H9 (cell line): ENCODE measurements around the gene SP6. TPM values are rescaled to one million over a fixed set of nuclear protein-coding genes. Genes with fewer than 3 reads are reported as not detected.

ENCODE experiments used
- DNase-seq: peaks from one replicate; pipeline ENCODE4 v3.0.0-alpha.2; 2017
- H2AFZ ChIP-seq: one replicate; pipeline ENCODE4 v1.6.1; 2013; ENCODE audit warnings: mild to moderate bottlenecking, low read length, control low read depth, moderate library complexity
- H2AK5ac ChIP-seq: 2 replicates; pipeline ENCODE4 v1.6.1; 2013; ENCODE audit warnings: low read length, control low read depth, mixed read lengths; ENCODE audit not compliant: insufficient read length
- H2BK120ac ChIP-seq: one replicate; pipeline ENCODE4 v1.6.1; 2013; ENCODE audit warnings: low read depth, mild to moderate bottlenecking, low read length, control low read depth, inconsistent platforms; ENCODE audit not compliant: poor library complexity, severe bottlenecking
- H2BK12ac ChIP-seq: 2 replicates; pipeline ENCODE4 v1.6.1; 2013; ENCODE audit warnings: low read length, control low read depth, mixed read lengths, low read depth; ENCODE audit not compliant: insufficient read length
- H2BK15ac ChIP-seq: 2 replicates; pipeline ENCODE4 v1.6.1; 2013; ENCODE audit warnings: low read depth, low read length, control low read depth
- H2BK20ac ChIP-seq: one replicate; pipeline ENCODE4 v1.6.1; 2013; ENCODE audit warnings: low read depth, mild to moderate bottlenecking, low read length, control low read depth, inconsistent platforms; ENCODE audit not compliant: poor library complexity, severe bottlenecking
- H2BK5ac ChIP-seq: 2 replicates; pipeline ENCODE4 v1.6.1; 2013; ENCODE audit warnings: low read length, control low read depth, mixed read lengths; ENCODE audit not compliant: insufficient read length
- H3K14ac ChIP-seq: 2 replicates; pipeline ENCODE4 v1.6.1; 2013; ENCODE audit warnings: low read length, control low read depth; ENCODE audit not compliant: insufficient read depth
- H3K18ac ChIP-seq: 2 replicates; pipeline ENCODE4 v1.6.1; 2013; ENCODE audit warnings: low read depth, mild to moderate bottlenecking, mixed read lengths, low read length, control low read depth; ENCODE audit not compliant: insufficient read length
- H3K23ac ChIP-seq: 2 replicates; pipeline ENCODE4 v1.6.1; 2013; ENCODE audit warnings: low read length, control low read depth, mixed read lengths, low read depth; ENCODE audit not compliant: insufficient read length
- H3K23me2 ChIP-seq: 2 replicates; pipeline ENCODE4 v1.6.1; 2013; ENCODE audit warnings: low read depth, mild to moderate bottlenecking, mixed read lengths, low read length, control low read depth; ENCODE audit not compliant: insufficient read length, poor library complexity, severe bottlenecking
- H3K27ac ChIP-seq: 2 replicates; pipeline ENCODE4 v1.5.1; 2013; ENCODE audit warnings: low read length, control low read depth, mixed read lengths, low read depth; ENCODE audit not compliant: insufficient read length
- H3K27me3 ChIP-seq: 2 replicates; pipeline ENCODE4 v1.6.1; 2013; ENCODE audit warnings: low read length, control low read depth, inconsistent platforms; ENCODE audit not compliant: insufficient read depth
- H3K4ac ChIP-seq: 2 replicates; pipeline ENCODE4 v1.6.1; 2013; ENCODE audit warnings: low read depth, mild to moderate bottlenecking, control low read depth, inconsistent platforms, low read length, moderate library complexity
- H3K4me1 ChIP-seq: 2 replicates; pipeline ENCODE4 v1.6.1; 2013; ENCODE audit warnings: low read length, control low read depth, inconsistent platforms; ENCODE audit not compliant: insufficient read depth
- H3K4me2 ChIP-seq: 2 replicates; pipeline ENCODE4 v1.6.1; 2013; ENCODE audit warnings: low read length, control low read depth, mixed read lengths; ENCODE audit not compliant: insufficient read length, insufficient read depth
- H3K56ac ChIP-seq: 2 replicates; pipeline ENCODE4 v1.6.1; 2013; ENCODE audit warnings: low read depth, mild to moderate bottlenecking, mixed read lengths, low read length, control low read depth; ENCODE audit not compliant: insufficient read length
- H3K79me1 ChIP-seq: 2 replicates; pipeline ENCODE4 v1.6.1; 2013; ENCODE audit warnings: low read depth, mild to moderate bottlenecking, moderate library complexity, low read length, control low read depth, inconsistent platforms; ENCODE audit not compliant: insufficient read depth, poor library complexity, severe bottlenecking
- H3K79me2 ChIP-seq: 2 replicates; pipeline ENCODE4 v1.6.1; 2013; ENCODE audit warnings: low read length, control low read depth, inconsistent platforms; ENCODE audit not compliant: insufficient read depth
- H3K9ac ChIP-seq: 2 replicates; pipeline ENCODE4 v1.6.1; 2013; ENCODE audit warnings: low read length, control low read depth, mixed read lengths; ENCODE audit not compliant: insufficient read length; ENCODE audit errors: extremely low read depth
- H3K9me3 ChIP-seq: one replicate; pipeline ENCODE4 v1.6.1; 2013; ENCODE audit warnings: low read depth, low read length, inconsistent platforms; ENCODE audit not compliant: control insufficient read depth
- H3T11ph ChIP-seq: one replicate; pipeline ENCODE4 v1.6.1; 2013; ENCODE audit warnings: mild to moderate bottlenecking, low read length, control low read depth, inconsistent platforms
- H4K20me1 ChIP-seq: one replicate; pipeline ENCODE4 v1.6.1; 2013; ENCODE audit not compliant: control insufficient read depth, insufficient read length, insufficient read depth
- H4K5ac ChIP-seq: 2 replicates; pipeline ENCODE4 v1.6.1; 2013; ENCODE audit warnings: low read depth, mild to moderate bottlenecking, mixed read lengths, low read length, control low read depth; ENCODE audit not compliant: insufficient read length
- H4K8ac ChIP-seq: replicated peaks from 2 replicates; pipeline ENCODE4 v1.6.1; 2013; ENCODE audit warnings: low read length, control low read depth, mixed read lengths, low read depth; ENCODE audit not compliant: insufficient read length
- H4K91ac ChIP-seq: 2 replicates; pipeline ENCODE4 v1.6.1; 2013; ENCODE audit warnings: low read depth, mild to moderate bottlenecking, moderate library complexity, mixed read lengths, low read length, control low read depth; ENCODE audit not compliant: insufficient read length
- H3K27ac Mint-ChIP-seq, 3 experiments: 2 replicates in 2 of 3; 3 replicates in 1 of 3; pipeline ENCODE4 v1.8.0; 2020 to 2021; ENCODE audit warnings: mixed read lengths in 3 of 3, mild to moderate bottlenecking in 1 of 3, moderate library complexity in 1 of 3
- H3K27me3 Mint-ChIP-seq: 2 replicates; pipeline ENCODE4 v1.8.0; 2021; ENCODE audit warnings: low read depth, mild to moderate bottlenecking, moderate library complexity, mixed read lengths
- H3K36me3 Mint-ChIP-seq, 3 experiments: 2 replicates in 2 of 3; 3 replicates in 1 of 3; pipeline ENCODE4 v1.8.0; 2020 to 2021; ENCODE audit warnings: low read depth in 3 of 3, mixed read lengths in 3 of 3; ENCODE audit not compliant: insufficient read depth in 1 of 3
- H3K4me1 Mint-ChIP-seq, 2 experiments: 2 replicates each; pipeline ENCODE4 v1.8.0; 2020; ENCODE audit warnings: mixed read lengths in 2 of 2
- H3K4me3 Mint-ChIP-seq, 2 experiments: 2 replicates in 1 of 2; 3 replicates in 1 of 2; pipeline ENCODE4 v1.8.0; 2020 to 2021; ENCODE audit warnings: mild to moderate bottlenecking in 2 of 2, mixed read lengths in 2 of 2, moderate library complexity in 1 of 2
- H3K9me3 Mint-ChIP-seq, 2 experiments: 2 replicates in 1 of 2; 3 replicates in 1 of 2; pipeline ENCODE4 v1.8.0; 2020; ENCODE audit warnings: mild to moderate bottlenecking in 2 of 2, mixed read lengths in 2 of 2, moderate library complexity in 1 of 2
- CTCF ChIP-seq: fragments of 200-600 bp; sonication (generic); conservative IDR thresholded peaks from 3 replicates; pipeline ENCODE4 v1.8.0; 2021; ENCODE audit warnings: antibody characterized with exemption, mild to moderate bottlenecking
- WGBS: extraction: QIAGEN DNeasy Blood & Tissue Kit; methylation state at CpG from one replicate; pipeline ENCODE4 v1.1.7; 2013; ENCODE audit warnings: missing lambda C conversion rate, low lambda C conversion rate, mixed read lengths; ENCODE audit not compliant: insufficient read length; ENCODE audit errors: extremely low coverage; 5-methylcytosine and 5-hydroxymethylcytosine counted together
- total RNA-seq: library from RNA; stranded (reverse); gene quantifications from 2 replicates; pipeline ENCODE4 v1.2.1, GENCODE V29; 2021

The SP6 gene
- total RNA-seq, 1 experiment from 2014 or later = 0.90 TPM

DNA sequence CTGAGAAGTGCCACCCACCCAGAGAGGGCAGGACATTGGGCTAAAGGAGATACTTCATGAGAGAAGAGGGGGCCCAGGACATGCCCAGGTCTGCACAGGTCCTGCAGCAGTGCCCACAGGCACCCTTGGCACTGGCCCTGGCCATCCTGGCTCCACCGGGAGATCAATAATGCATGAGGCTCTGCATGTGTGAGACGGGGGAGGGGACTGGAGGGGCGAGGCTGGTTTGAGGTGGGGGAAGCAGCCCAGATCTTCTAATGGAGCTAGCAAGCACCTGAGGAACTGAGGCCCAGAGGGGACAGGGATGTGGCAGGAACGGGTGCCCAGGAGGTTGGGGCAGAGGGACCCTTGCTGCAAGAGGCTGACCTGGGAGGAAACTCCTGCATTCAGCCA is 29.9 kb downstream of the SP6 start:
- H3K36me3 Mint-ChIP-seq = peaks cover 10 to 25% (median 20%) of the 10 kb centered on the region in 3 experiments
- no peak overlapping the region for H3K14ac ChIP-seq
- no peak overlapping the region for H3K27ac ChIP-seq
- H3K79me1 ChIP-seq = no peaks in the 10 kb centered on the region
- TF ChIP-seq CTCF = no peak
- H3K4me2 ChIP-seq = peak overlapping the region; percentile 60
- no peaks in the 10 kb centered on the region for H3K27me3 Mint-ChIP-seq
- WGBS = no CpG with 5 or more reads among the region's 4 CpGs
- no peaks in the 10 kb centered on the region for H3K9me3 Mint-ChIP-seq
- no peaks in the 10 kb centered on the region for H3K27me3 ChIP-seq
- H3K23me2 ChIP-seq = peaks cover 7% of the 10 kb centered on the region
- no peak overlapping the region for H2BK120ac ChIP-seq
- no peak overlapping the region for H3K23ac ChIP-seq
- no peak overlapping the region for H2BK15ac ChIP-seq
- H3K4me1 ChIP-seq = no peaks in the 10 kb centered on the region
- H2BK5ac ChIP-seq = no peak overlapping the region
- H4K8ac ChIP-seq = no peak overlapping the region
- no peak overlapping the region for H2BK12ac ChIP-seq
- no peak overlapping the region for H3T11ph ChIP-seq
- H3K79me2 ChIP-seq = no peaks in the 10 kb centered on the region; the same call in 1 of the 2 replicates
- H4K20me1 ChIP-seq = no peaks in the 10 kb centered on the region
- H3K9me3 ChIP-seq = no peaks in the 10 kb centered on the region
- no peak for DNase-seq
- no peak overlapping the region for H3K18ac ChIP-seq
- H2BK20ac ChIP-seq = no peak overlapping the region
- no peak overlapping the region for H3K4ac ChIP-seq
- H3K4me1 Mint-ChIP-seq = peaks cover 12 to 19% of the 10 kb centered on the region in 2 experiments
- H4K91ac ChIP-seq = no peak overlapping the region
- no peak overlapping the region for H3K56ac ChIP-seq
- H2AK5ac ChIP-seq = no peak overlapping the region
- H3K9ac ChIP-seq = peak overlapping the region; percentile 12
- no peak overlapping the region for H2AFZ ChIP-seq
- no peak overlapping the region for H4K5ac ChIP-seq
- H3K4me3 Mint-ChIP-seq = peak overlapping the region; percentile 94 to 95
- 0 out of 7 replicates have a peak overlapping the region, but pooled peaks of 1 of the 3 experiments have one; percentile 10 for H3K27ac Mint-ChIP-seq
